Measurements from ENCODE around the gene NCLN. TPM values are rescaled to one million over a fixed set of nuclear protein-coding genes. Genes with fewer than 3 reads are reported as not detected.
A peak's percentile ranks its signal among the peaks of the same experiment; 100 is the strongest.

Gene NCLN
- polyA plus RNA-seq, 3 donors, result 28.6 to 60.9 (median 34.5) TPM

DNA sequence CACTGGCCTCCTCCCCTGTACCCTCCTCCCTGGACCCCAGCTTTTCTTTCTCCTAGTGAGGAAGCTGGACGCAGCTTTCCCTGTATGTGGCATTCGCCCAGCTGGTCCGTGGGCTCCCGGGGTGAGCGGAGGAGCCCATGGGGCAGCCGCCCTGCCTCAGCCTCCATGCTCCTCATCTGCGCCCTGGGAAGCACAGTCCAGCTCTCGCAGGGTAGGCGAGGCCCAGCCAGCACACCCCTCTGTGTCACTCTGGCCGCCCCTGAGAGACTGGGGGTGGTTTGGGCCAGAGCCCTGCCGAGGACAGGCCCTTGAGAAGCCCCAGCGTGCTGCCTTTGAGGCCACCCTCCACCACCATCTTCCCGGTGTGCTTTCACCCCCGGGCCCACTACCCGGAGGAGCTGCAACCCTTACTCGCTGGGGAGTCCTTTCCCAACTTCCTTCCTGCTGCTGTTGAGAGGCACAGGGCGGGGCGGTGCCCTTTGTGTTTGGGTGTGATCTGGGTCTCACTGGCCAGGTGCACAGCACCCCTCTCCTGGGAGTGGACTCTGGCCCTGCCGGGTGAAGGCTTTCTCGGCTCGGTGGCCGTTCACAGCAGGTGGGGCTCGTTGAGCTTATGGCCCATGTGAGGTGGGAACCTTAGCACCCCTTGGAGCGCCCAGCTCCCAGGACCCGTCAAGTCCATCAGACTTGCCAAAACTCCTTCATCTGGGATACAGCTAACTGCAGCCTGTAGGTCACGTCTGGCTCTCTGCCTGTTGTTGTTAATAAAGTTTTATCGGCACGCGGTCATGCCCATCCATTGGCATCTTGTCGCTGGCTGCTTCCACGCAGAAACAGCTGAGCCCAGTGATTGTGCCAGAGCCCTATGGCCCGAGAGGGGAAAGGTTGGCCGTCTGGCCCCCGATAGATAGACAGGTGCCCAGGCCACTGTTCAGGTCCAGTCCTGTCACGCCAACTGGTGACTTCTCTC is 3.2 kb downstream of the NCLN start:
- TF ChIP-seq, protein P1, sequence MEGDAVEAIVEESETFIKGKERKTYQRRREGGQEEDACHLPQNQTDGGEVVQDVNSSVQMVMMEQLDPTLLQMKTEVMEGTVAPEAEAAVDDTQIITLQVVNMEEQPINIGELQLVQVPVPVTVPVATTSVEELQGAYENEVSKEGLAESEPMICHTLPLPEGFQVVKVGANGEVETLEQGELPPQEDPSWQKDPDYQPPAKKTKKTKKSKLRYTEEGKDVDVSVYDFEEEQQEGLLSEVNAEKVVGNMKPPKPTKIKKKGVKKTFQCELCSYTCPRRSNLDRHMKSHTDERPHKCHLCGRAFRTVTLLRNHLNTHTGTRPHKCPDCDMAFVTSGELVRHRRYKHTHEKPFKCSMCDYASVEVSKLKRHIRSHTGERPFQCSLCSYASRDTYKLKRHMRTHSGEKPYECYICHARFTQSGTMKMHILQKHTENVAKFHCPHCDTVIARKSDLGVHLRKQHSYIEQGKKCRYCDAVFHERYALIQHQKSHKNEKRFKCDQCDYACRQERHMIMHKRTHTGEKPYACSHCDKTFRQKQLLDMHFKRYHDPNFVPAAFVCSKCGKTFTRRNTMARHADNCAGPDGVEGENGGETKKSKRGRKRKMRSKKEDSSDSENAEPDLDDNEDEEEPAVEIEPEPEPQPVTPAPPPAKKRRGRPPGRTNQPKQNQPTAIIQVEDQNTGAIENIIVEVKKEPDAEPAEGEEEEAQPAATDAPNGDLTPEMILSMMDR (IDR thresholded peaks at IDR 0.05), result no peak
- H3K9me3 ChIP-seq (replicated peaks in 1 of 2; ENCODE audit: control insufficient read depth in 1 of 2, insufficient read depth in 1 of 2, low read length in 2 of 2), result no peaks in the 10 kb centered on the region
- H2AFZ ChIP-seq (ENCODE audit: insufficient read depth, low read depth, low read length, poor library complexity, severe bottlenecking), result peak overlapping the region; percentile 77
- peaks cover 78% of the 10 kb centered on the region for H3K79me2 ChIP-seq (ENCODE audit: insufficient read depth, low read length)
- peaks cover 0 to 9% of the 10 kb centered on the region in 2 donors for H3K36me3 ChIP-seq (replicated peaks in 1 of 2; ENCODE audit: control insufficient read depth in 1 of 2, insufficient read depth in 2 of 2, low read length in 2 of 2)
- peaks cover 65% of the 10 kb centered on the region for H3K4me1 Mint-ChIP-seq
- peak in 2 of 3 donors; percentile 40 to 45 for DNase-seq
- H3K4me1 ChIP-seq (ENCODE audit: control insufficient read depth in 1 of 2, insufficient read depth in 2 of 2, low read length in 2 of 2), result peaks cover 58 to 68% of the 10 kb centered on the region in 2 donors
- H3K9ac ChIP-seq (ENCODE audit: insufficient read depth, low read length, poor library complexity, severe bottlenecking), result peak overlapping the region; percentile 66
- H3K27ac ChIP-seq (ENCODE audit: low read depth in 1 of 2, low read length in 2 of 2), result peak overlapping the region; percentile 56 to 82
- peaks cover 0 to 4% (median 0%) of the 10 kb centered on the region in 3 donors for H3K27me3 Mint-ChIP-seq (ENCODE audit: low read depth in 3 of 3)
- H3K36me3 Mint-ChIP-seq, result peaks cover 11 to 25% of the 10 kb centered on the region in 2 donors
- H4K20me1 ChIP-seq (ENCODE audit: insufficient read depth, low read length), result peaks cover 54% of the 10 kb centered on the region
- H3K4me3 Mint-ChIP-seq, result peak overlapping the region; percentile 73 to 83
- peak overlapping the region; percentile 99 for H3K4me2 ChIP-seq (replicated peaks; ENCODE audit: extremely low read depth, low read length, poor library complexity, severe bottlenecking)
- intact Hi-C loops (cut with micrococcal nuclease), result loop anchor here in 1 of 2 donors (10.0 kb wide), 1 partner anchor 364 kb away; no protein-coding TSS in a partner anchor
- H3K27me3 ChIP-seq (ENCODE audit: control insufficient read depth in 2 of 2, insufficient read depth in 2 of 2, low read length in 2 of 2), result no peaks in the 10 kb centered on the region
- peak overlapping the region in 2 of 3 experiments; percentile 26 to 71 for H3K4me3 ChIP-seq (replicated peaks in 1 of 3; ENCODE audit: low read depth in 2 of 3, low read length in 3 of 3)
- WGBS (ENCODE audit: insufficient coverage), result 55% methylated on average over 25 of the region's 35 CpGs
- H3K27ac Mint-ChIP-seq, result peak overlapping the region; percentile 77 to 92 (median 83)
- peaks cover 0 to 3% (median 0%) of the 10 kb centered on the region in 7 donors for H3K9me3 Mint-ChIP-seq

DNA sequence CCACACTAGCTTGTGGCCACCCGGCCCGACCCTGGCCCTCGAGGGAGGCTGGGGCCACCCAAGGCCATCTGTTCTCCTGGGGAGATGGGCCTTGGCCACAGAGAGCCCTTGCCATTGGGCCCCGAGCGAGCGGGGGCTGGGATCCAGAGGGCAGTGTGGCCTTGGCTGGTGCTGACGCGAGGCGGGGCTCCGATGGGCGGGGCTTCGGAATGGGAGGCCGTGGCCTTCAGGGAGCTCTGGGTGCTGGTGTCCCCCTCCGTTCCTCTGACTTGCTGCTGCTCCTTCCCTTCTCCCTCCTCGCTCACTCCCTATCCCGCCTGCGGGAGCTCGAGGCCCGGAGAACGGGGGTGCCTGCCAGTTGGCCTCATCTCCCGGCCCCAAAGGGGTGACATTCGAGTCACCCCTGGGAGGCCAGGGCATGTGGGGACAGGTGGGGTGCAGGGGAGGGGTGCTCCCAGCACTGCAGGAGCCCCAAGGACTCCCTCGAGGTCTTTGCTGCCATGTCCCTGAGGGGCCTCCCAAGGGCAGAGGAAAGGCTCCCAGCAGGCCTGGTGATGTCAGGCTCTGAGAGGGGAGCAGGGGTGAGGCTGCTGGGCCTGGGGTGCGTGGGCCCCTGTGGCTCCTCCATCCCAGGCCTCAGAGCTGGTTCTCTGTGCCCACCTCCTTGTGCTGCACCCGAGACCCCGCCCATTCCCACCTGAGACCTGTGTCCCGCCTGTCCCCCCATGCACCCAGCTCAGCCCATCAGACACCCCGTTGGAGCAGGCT is 4.2 kb downstream of the NCLN start:
- H3K4me1 Mint-ChIP-seq, result peaks cover 55% of the 10 kb centered on the region
- peak overlapping the region in 1 of 2 donors; percentile 82 for H3K27ac ChIP-seq (ENCODE audit: low read depth in 1 of 2, low read length in 2 of 2)

More for the DNA sequence above, 4.2 kb downstream of the NCLN start:
- Histone ChIP-seq H3K27me3 (ENCODE audit: control insufficient read depth in 2 of 2, insufficient read depth in 2 of 2, low read length in 2 of 2) (no peaks in the 10 kb centered on the region), H3K4me2 (replicated peaks; ENCODE audit: extremely low read depth, low read length, poor library complexity, severe bottlenecking) (peak overlapping the region; percentile 99), H4K20me1 (ENCODE audit: insufficient read depth, low read length) (peaks cover 50% of the 10 kb centered on the region), H3K79me2 (ENCODE audit: insufficient read depth, low read length) (peaks cover 71% of the 10 kb centered on the region), H3K9ac (ENCODE audit: insufficient read depth, low read length, poor library complexity, severe bottlenecking) (peak overlapping the region; percentile 21), H3K36me3 (replicated peaks in 1 of 2; ENCODE audit: control insufficient read depth in 1 of 2, insufficient read depth in 2 of 2, low read length in 2 of 2) (peaks cover 6 to 13% of the 10 kb centered on the region in 2 donors), H3K4me3 (replicated peaks in 1 of 3; ENCODE audit: low read depth in 2 of 3, low read length in 3 of 3) (peak overlapping the region in 1 of 3 experiments; percentile 71), H2AFZ (ENCODE audit: insufficient read depth, low read depth, low read length, poor library complexity, severe bottlenecking) (no peak overlapping the region), H3K4me1 (ENCODE audit: control insufficient read depth in 1 of 2, insufficient read depth in 2 of 2, low read length in 2 of 2) (peaks cover 54 to 60% of the 10 kb centered on the region in 2 donors), H3K9me3 (replicated peaks in 1 of 2; ENCODE audit: control insufficient read depth in 1 of 2, insufficient read depth in 1 of 2, low read length in 2 of 2) (no peaks in the 10 kb centered on the region)
- TF ChIP-seq, protein P1 (IDR thresholded peaks at IDR 0.05), result no peak
- WGBS (ENCODE audit: insufficient coverage), result 94% methylated on average over 10 of the region's 28 CpGs
- Mint-ChIP-seq H3K36me3 (peaks cover 11 to 29% of the 10 kb centered on the region in 2 donors), H3K27ac (peak overlapping the region in 3 of 7 donors; percentile 25 to 92 (median 83)), H3K9me3 (peaks cover 0 to 3% (median 0%) of the 10 kb centered on the region in 7 donors), H3K4me3 (no peak overlapping the region), H3K27me3 (ENCODE audit: low read depth in 3 of 3) (peaks cover 0 to 4% (median 0%) of the 10 kb centered on the region in 3 donors)
- intact Hi-C loops (cut with micrococcal nuclease), result loop anchor here in 1 of 2 donors (10.0 kb wide), 1 partner anchor 365 kb away; no protein-coding TSS in a partner anchor
- DNase-seq, result no peak

All from CD14-positive monocyte (primary cell).